GM21825 (cell line): ENCODE results near the gene SYNE1.
"Not testable (repeated sequence)": the region's sequence is repeated elsewhere in the genome, so short reads cannot be mapped to it uniquely, and the experiment has no call there.

Experiments used
- ATAC-seq: cut with Tn5 transposase; IDR thresholded peaks from one replicate; pipeline ENCODE4 v1.9.1; 2021; ENCODE audit warnings: mild to moderate bottlenecking, moderate library complexity; ENCODE audit not compliant: unreplicated experiment

The SYNE1 gene

GRCh38 chr6:152441902-152442301, 195.3 kb downstream of the SYNE1 start:
- no peak for ATAC-seq

GRCh38 chr6:152435816-152436215, 201.3 kb downstream of the SYNE1 start:
- no peak for ATAC-seq

- ATAC-seq, result no peak
Measured at GRCh38 chr6:152432758-152433157, 204.4 kb downstream of the SYNE1 start.

DNA sequence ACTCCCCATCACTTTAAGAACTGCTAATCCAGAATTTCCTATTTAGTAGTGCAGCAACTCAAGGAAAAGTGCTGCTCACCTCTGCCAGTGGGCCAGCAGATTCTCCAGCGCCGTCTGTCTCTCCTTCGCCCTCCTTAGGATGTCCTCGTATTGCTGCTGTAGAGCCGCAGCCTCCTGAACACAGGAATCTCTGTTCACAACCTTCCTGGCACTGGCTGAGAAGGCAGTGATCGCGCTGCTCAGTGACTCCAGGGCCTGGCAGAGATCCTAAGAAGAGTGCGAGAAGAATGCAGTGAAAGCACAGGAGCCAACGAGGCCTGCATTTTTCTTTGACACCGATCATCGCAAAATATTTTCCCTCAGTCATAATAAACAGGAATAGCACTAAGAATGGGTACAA, 209.0 kb downstream of the SYNE1 start:
- ATAC-seq, result no peak

DNA sequence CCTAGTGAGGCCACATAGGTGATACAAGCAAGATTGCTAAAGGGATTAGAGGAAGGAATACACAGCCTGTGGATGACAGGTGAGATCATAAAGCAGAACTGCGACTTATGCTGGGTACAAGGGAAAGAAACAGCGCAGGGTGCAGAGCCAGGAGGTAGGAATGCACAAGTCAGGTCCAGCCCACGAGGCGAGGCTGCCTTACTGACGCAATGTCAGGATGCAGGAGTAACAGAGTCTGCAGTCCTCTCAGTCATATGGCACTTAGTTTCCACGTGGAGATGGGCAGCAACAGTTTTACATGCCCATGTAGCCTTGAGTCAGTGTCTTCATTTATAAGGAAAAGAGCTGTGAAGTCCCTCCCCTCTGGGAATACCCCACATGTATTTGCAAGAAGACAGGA, 210.9 kb downstream of the SYNE1 start:
- no peak for ATAC-seq

DNA sequence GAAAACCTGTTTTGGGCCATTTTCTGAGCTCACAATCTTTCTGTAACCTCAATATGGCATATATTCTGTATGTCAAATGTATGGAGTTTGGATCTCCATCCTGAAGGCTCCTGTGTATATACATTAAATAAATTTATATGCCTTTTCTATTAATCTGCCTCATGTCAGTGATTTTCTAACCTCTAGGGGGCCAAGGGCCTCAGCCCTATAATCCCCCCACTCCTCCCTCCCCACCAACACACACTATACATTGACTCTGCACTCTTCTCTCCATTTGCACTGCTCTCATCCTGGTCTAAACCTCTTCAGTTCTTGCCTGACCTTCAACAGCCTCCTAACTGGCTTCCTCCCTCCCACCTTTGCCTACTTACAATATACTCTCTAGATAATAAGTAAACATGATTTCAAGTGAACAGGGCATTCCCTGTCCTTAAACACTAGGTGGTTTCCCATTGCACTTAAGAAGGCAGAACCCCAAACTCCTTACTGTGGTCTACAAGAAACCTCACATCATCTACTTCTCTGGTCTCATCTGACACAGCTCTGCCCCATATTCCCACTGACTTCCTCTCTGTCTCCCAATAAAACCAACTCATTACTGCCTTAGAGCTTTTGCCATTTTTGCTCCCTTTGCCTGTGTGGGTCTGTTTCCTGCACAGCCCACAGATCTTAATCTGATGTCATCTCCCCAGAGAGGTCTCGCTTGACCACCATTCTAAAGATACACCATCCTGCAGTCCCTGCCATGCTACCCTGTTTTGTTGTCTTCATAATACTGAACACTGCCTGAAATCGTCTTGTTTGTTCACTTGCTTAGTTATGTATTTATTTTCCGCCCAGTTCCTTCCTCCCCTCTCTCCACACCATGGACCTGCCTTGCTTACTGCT, 213.7 kb downstream of the SYNE1 start:
- ATAC-seq, result peak; percentile 81

DNA sequence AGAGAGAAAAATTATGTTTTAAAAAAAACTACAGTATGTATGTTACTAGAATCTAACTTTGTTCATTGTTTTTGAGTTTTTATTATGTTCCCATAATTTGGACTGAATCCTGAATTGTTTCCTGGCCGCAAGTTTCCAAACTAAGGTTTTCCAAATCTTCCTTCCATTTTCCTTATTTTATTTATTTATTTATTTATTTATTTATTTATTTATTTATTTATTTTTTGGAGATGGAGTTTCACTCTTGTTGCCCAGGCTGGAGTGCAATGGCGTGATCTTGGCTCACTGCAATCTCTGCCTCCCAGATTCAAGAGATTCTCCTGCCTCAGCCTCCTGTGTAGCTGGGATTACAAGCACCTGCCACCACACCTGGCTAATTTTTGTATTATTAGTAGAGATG, 215.7 kb downstream of the SYNE1 start:
- not testable (repeated sequence) for ATAC-seq

- ATAC-seq, result no peak
Measured at GRCh38 chr6:152420696-152421095, 216.5 kb downstream of the SYNE1 start.

DNA sequence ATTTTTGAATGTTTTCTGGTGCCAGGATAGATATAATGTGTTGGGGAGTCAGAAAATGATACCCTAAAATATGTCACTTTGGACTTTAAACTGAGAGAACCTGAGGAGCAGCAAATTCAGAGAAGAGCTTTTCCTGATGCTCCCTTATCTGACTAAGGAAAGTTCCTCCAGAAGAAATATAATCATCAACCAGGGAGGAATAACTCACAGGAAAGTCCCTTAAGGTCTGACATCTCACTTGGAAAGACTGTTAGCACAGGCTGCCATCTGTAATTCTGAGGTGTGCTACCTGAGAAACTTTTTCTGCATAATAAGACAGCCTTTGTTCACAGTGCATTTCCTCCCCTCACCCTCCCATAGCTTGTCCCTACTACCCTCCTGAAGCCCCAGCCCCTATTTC, 218.6 kb downstream of the SYNE1 start:
- ATAC-seq, result no peak

GRCh38 chr6:152416652-152417051, 220.5 kb downstream of the SYNE1 start:
- no peak for ATAC-seq

- ATAC-seq, result no peak
Measured at GRCh38 chr6:152404936-152405595, 232.1 kb downstream of the SYNE1 start.

DNA sequence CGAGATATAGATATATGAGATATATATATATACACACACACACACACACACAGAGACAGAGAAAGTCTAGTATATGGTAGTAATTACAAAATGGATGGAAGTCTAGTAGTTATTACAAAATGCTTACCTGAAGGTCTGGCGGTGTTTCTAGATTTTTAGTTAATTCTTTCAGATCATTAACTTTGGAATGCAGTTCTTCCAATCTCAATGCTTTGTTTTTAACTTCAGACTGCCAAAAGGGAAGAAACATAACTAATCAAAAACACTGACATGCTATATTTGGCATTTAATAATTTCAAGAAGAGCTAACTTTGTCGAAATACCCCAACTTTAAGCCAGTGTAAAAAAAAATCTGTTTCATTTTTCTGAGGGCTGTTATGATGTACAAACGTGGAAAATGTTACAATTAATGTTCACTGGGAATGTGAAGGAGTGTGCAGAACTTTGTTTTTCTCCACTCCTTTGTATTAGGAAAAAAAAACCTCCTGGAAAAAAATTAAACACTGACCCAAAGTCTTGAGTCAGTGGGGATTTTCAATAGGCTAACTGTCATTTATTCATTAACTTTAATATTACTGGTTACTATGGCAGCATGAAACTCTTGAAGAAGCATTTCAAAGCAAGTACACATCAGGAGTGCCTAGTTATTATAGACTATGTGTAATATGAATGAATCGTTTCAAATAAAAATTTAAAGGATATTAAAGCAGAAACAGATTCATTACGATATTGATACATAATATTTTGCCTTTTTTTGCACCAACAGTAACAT, 232.9 kb downstream of the SYNE1 start:
- ATAC-seq, result peak; percentile 55

- ATAC-seq, result no peak
Measured at GRCh38 chr6:152402791-152403190, 234.4 kb downstream of the SYNE1 start.

DNA sequence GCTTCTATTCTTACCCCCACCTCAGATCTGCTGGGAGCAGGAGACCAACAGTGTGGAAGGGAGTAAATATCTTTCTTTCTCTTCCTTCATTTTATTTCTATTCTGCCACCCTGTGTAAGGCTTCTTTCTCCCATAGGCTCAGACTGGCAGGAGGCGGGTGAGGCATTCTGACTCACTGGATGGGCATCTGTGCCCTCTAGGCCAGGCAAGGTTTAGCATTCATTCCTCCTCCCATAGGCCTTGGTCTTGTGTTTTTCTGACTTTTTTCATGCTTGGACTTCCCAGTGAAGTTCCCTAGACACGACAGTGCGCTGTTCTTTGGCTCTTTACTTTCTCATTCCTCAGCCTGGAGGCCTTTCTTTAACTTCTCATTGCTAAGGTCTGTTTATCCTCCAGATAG, 235.2 kb downstream of the SYNE1 start:
- ATAC-seq, result no peak

- no peak for ATAC-seq
Measured at GRCh38 chr6:152399399-152399798, 237.8 kb downstream of the SYNE1 start.

- no peak for ATAC-seq
Measured at GRCh38 chr6:152398993-152399392, 238.2 kb downstream of the SYNE1 start.

DNA sequence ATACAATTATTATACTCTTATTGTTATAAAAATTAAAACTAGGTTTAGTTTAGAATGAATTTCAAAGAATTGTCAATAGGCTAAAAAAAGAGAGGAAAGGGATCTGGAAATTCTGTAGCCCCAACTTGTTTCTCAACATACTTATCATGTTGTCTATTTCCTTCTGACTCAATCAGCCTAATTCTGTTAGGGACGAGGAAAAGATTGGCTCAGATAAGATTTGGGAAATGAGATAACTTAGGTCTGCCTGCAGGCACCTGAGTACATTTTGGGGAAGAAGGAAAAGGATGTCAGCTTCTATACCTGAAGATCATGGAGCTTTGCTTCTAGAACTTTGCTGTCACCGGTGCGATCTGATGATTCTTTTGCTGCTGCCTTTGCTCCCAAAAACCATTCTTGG, 238.8 kb downstream of the SYNE1 start:
- ATAC-seq, result no peak

- no peak for ATAC-seq
Measured at GRCh38 chr6:152394303-152394702, 242.9 kb downstream of the SYNE1 start.

- ATAC-seq, result no peak
Measured at GRCh38 chr6:152391179-152391880, 245.8 kb downstream of the SYNE1 start.

GRCh38 chr6:152387091-152387490, 250.1 kb downstream of the SYNE1 start:
- ATAC-seq, result no peak

- no peak for ATAC-seq
Measured at GRCh38 chr6:152386131-152386530, 251.0 kb downstream of the SYNE1 start.
